Effector memory CD8-positive, alpha-beta T cell (primary cell): ENCODE data around the gene PPP5C.
"Not testable (repeated sequence)": the region's sequence is repeated elsewhere in the genome, so short reads cannot be mapped to it uniquely, and the experiment has no call there.

Experiments used
- ATAC-seq: fragments of 150-1000 bp; cut with Tn5 transposase; replicated peaks from 2 replicates; pipeline ENCODE4 v1.10.0; 2021; ENCODE audit warnings: mild to moderate bottlenecking, moderate library complexity
- DNase-seq, 3 experiments: peaks; one replicate each; pipeline ENCODE4 v3.0.0; 2021
- H3K27ac Mint-ChIP-seq, 2 donors: one replicate each; pipeline ENCODE4 v1.8.0; 2022; ENCODE audit warnings: mild to moderate bottlenecking in 2 of 2, mixed read lengths in 2 of 2, moderate library complexity in 2 of 2
- H3K27me3 Mint-ChIP-seq, 2 donors: one replicate each; pipeline ENCODE4 v1.8.0; 2022; ENCODE audit warnings: mixed read lengths in 2 of 2
- H3K36me3 Mint-ChIP-seq: one replicate; pipeline ENCODE4 v1.8.0; 2022; ENCODE audit warnings: mild to moderate bottlenecking, moderate library complexity, mixed read lengths; ENCODE audit not compliant: insufficient read depth
- H3K4me1 Mint-ChIP-seq, 2 donors: one replicate each; pipeline ENCODE4 v1.8.0; 2022; ENCODE audit warnings: low read depth in 2 of 2, mixed read lengths in 2 of 2
- H3K4me3 Mint-ChIP-seq, 2 donors: one replicate each; pipeline ENCODE4 v1.8.0; 2022; ENCODE audit warnings: mild to moderate bottlenecking in 2 of 2, mixed read lengths in 2 of 2, moderate library complexity in 2 of 2
- H3K9me3 Mint-ChIP-seq, 2 donors: one replicate each; pipeline ENCODE4 v1.8.0; 2022; ENCODE audit warnings: mixed read lengths in 2 of 2

The PPP5C gene

DNA sequence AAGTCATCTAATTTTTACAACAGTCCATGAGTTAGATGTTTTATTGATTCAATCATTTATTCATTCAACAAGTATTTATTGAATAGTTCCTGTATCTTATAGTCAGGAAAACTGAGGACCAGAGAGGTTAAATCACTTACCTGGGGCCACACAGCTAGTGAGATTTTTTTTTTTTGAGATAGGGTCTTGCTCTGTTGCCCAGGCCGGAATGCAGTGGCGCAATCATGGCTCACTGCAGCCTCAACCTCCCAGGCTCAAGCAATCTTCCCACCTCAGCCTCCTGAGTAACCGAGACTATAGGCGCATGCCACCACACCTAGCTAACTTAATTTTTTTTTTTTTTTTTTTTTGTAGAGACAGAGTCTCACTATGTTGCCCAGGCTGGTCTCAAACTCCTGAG lies 88.8 kb downstream of the PPP5C start:
- ATAC-seq, H3K4me3 Mint-ChIP-seq, H3K36me3 Mint-ChIP-seq, H3K27ac Mint-ChIP-seq, H3K4me1 Mint-ChIP-seq, H3K9me3 Mint-ChIP-seq, DNase-seq: not testable (repeated sequence)
- H3K27me3 Mint-ChIP-seq, result peaks cover 40 to 53% of the 10 kb centered on the region in 2 donors
